GM10266 (cell line): ENCODE data around the gene WDR38.

Experiments
- DNase-seq: peaks from one replicate; pipeline ENCODE4 v3.0.0; 2012; ENCODE audit errors: extremely low spot score
- CTCF ChIP-seq: IDR thresholded peaks from 2 replicates; pipeline ENCODE4 v1.5.1; 2012; ENCODE audit warnings: mild to moderate bottlenecking, low read depth; ENCODE audit not compliant: control insufficient read depth, insufficient read depth; ENCODE audit errors: missing control alignments

The WDR38 gene

GRCh38 chr9:124873664-124874063, 20.4 kb downstream of the WDR38 start:
- DNase-seq = no peak
- no peak for TF ChIP-seq CTCF

GRCh38 chr9:124875501-124875900, 22.2 kb downstream of the WDR38 start:
- DNase-seq = no peak
- no peak for TF ChIP-seq CTCF

DNA sequence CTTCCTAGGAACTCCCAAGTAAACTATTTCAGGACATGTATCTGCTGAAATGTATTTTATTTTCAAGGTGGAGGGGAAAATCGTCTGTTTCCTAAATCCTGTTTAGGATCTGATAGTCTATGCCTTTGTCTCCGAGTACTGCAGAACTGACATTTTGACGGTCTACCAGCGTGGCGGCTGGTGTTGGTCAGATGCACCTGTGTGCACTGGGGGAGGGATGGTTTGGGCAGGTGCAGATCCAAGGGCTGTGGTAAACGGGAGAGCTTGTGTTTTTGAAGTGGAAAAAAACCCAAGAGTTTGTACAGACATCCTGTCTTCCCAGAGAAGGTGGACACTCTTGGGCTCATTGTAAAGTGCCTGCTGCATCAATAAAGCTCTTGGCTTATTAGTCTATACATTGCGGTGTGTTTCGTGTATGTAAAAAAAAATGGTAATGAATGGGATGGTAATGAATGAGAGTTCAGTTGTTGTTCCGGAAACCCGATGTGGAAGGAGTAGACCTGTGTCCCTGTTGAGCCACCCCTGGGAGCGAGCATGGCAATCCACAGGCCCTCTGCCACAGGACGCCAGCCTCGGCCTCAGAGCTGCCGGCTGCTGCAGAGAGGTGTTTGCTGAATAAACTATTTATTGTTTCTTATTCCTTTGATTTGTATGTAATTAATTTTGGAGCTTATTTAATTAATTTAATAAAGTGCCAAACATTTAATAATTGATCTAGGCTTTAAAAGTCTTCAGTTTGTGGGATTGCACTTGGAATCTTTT, 23.9 kb downstream of the WDR38 start:
- no peak for DNase-seq

DNA sequence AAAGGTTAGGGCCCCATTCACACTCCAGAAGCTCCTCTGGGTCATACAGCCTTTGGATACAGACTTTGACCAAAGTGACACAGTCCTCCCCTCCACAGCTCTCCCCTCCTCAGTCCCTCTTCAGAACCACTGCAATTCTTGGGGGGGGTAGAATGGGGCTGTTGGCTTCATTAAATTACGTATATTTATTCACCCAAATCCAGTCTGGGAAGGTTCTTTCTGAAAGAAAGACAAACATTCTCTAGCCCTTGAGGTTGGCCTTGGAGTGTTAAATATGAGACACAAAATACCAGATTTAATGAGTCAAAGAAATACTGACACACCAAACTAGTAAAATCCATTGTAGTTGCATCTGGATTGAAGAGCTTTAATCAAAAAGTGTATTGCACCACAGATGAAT, 24.8 kb downstream of the WDR38 start:
- TF ChIP-seq CTCF = no peak

More for the DNA sequence above, 23.9 kb downstream of the WDR38 start:
- no peak for TF ChIP-seq CTCF

GRCh38 chr9:124878518-124878917, 25.3 kb downstream of the WDR38 start:
- no peak for TF ChIP-seq CTCF
- DNase-seq = no peak

More for the DNA sequence above, 24.8 kb downstream of the WDR38 start:
- no peak for DNase-seq

DNA sequence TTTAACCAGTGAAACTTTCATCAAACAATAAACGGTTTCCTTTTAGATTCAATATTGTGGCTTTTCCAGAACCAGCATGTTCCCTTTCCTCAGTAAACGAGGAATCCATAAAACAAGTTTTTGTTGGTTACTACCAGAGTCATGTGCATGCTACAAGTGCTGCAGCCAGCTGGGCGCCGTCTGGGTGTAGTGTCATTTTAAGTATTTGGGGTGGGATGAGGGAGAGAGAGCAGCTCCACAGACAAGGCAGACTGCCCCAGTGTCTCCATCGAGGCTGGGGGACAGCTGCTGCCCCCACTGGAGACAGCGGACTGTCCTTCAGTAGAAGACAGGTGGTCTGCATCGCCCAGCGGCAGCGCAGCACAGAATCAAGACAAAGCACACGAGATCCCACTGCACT, 26.0 kb downstream of the WDR38 start:
- no peak for DNase-seq
- no peak for TF ChIP-seq CTCF

DNA sequence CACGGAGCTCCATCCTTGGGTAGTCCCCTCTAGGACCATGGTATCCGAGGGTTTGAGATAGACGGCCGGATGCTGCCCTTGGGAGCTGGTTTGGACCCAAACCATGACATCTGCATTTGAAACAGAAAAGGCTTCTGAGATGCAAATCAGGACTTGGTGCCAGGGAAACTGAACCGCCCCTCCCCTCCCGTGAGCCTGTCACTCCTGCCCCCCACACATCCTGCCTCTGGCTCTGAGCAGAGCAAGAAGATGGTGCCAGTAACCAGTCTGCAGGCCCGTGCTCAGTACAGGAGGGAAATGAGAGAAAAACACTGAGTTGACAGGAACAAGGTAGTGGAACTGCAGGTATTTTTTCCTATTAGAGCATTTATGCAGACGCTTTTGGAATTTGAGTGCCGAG, 27.2 kb downstream of the WDR38 start:
- no peak for DNase-seq
- TF ChIP-seq CTCF = no peak
